Esophagus muscularis mucosa (tissue), 4 donors: ENCODE results near the gene LRIG2.

Experiments used
- EP300 ChIP-seq: sonication (generic); formaldehyde crosslinking; IDR thresholded peaks from one replicate; pipeline ENCODE4 v1.6.1; 2017; ENCODE audit warnings: antibody characterized with exemption
- POLR2A ChIP-seq: fragments of 450-650 bp; IDR thresholded peaks from one replicate; pipeline ENCODE4 v1.6.1; 2017; ENCODE audit warnings: antibody characterized with exemption, moderate library complexity, mild to moderate bottlenecking, low read depth
- TF ChIP-seq, protein P1 (sequence below), 3 experiments: fragments of 200-600 bp in 2 of 3; fragments of 450-650 bp in 1 of 3; sonication (generic) in 2 of 3; IDR thresholded peaks; one replicate each; pipeline ENCODE4 v1.5.1; 2017 to 2019; ENCODE audit warnings: antibody characterized with exemption in 3 of 3, mild to moderate bottlenecking in 2 of 3, moderate library complexity in 1 of 3

DNA sequence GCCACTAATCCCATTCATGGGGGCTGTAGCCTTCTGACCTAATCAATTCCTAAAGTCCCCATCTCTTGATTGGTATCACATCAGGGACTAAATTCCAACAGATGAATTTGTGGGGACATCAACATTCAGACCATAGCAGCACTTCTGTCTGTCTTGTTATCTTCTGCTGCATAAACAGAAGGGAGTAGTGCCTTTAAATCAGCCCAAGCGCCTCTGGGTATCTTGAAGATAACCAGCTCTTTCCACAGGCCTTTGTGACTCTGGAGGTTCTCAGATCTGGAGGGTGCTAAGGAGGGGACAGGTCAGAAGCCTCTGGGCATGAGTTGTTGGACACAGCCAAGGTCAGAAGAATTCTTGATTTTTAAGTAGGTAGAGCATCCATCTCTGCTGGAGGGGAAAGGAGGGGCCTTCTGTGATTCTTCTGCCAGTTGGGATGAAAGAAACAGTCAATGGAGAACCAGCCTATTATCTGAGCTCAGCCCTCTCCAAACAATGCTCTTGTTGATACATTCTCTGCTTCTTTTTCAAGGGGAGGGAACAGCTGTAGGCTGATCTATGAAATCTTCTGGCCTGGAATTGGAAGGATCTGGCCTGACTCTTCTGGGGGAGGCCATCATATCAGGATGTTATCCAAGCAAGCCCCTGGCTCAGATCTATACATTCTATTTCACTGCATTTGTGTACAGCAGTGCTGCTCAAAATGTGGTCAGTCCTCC is 31.3 kb upstream of the LRIG2 start:
- TF ChIP-seq, protein P1, sequence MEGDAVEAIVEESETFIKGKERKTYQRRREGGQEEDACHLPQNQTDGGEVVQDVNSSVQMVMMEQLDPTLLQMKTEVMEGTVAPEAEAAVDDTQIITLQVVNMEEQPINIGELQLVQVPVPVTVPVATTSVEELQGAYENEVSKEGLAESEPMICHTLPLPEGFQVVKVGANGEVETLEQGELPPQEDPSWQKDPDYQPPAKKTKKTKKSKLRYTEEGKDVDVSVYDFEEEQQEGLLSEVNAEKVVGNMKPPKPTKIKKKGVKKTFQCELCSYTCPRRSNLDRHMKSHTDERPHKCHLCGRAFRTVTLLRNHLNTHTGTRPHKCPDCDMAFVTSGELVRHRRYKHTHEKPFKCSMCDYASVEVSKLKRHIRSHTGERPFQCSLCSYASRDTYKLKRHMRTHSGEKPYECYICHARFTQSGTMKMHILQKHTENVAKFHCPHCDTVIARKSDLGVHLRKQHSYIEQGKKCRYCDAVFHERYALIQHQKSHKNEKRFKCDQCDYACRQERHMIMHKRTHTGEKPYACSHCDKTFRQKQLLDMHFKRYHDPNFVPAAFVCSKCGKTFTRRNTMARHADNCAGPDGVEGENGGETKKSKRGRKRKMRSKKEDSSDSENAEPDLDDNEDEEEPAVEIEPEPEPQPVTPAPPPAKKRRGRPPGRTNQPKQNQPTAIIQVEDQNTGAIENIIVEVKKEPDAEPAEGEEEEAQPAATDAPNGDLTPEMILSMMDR (IDR thresholded peaks at IDR 0.05): no peak
- TF ChIP-seq POLR2A (no peak), EP300 (no peak)
